GM12878 (cell line): ENCODE results near the gene SCAI. TPM values are rescaled to one million over a fixed set of nuclear protein-coding genes. Genes with fewer than 3 reads are reported as not detected.

Source experiments
- ATAC-seq: fragments of 200-7000 bp; cut with Tn5 transposase; 3 replicates; pipeline ENCODE4 v1.9.1; 2020; ENCODE audit warnings: mild to moderate bottlenecking, moderate library complexity
- BruUV-seq: library from RNA; stranded (reverse); fragments of 400-500 nt; replicated peaks from 2 replicates; lab custom pipeline; 2021; lab: Mats Ljungman, UMichigan
- CTCF ChIA-PET: fragments of 300-600 bp; sonication (Branson Sonifier 250); formaldehyde crosslinking; extraction: SDS; loops from one replicate; lab custom pipeline; 2021; ENCODE audit warnings: inconsistent platforms; lab: Yijun Ruan, JAX
- POLR2A ChIA-PET: fragments of 350-600 bp; formaldehyde crosslinking; extraction: SDS; loops from one replicate; lab custom pipeline; 2021; ENCODE audit warnings: inconsistent platforms; lab: Charles Lee
- RAD21 ChIA-PET: fragments of 300-600 bp; sonication (Branson Sonifier 250); formaldehyde crosslinking; loops from one replicate; lab custom pipeline; 2023; ENCODE audit warnings: antibody characterized with exemption; ENCODE audit not compliant: unreplicated experiment; lab: Charles Lee
- SMC1A ChIA-PET: fragments of 300-600 bp; sonication (Branson Sonifier 250); formaldehyde crosslinking; loops from one replicate; lab custom pipeline; 2023; ENCODE audit not compliant: unreplicated experiment, uncharacterized antibody; lab: Charles Lee
- DNase-seq: peaks from one replicate; pipeline ENCODE4 v3.0.0-alpha.2; 2011; ENCODE audit warnings: low read depth, low spot score
- FAIRE-seq: peaks from 3 replicates; lab custom pipeline; 2011; peaks lifted over from hg19 to GRCh38; lab: Jason Lieb, UNC
- H2AFZ ChIP-seq: 2 replicates; pipeline ENCODE4 v1.6.0; 2011; ENCODE audit warnings: low read depth, low read length, control low read depth; ENCODE audit not compliant: control insufficient read depth
- H3K27ac ChIP-seq: 2 replicates; pipeline ENCODE4 v1.5.1; 2011; ENCODE audit warnings: control low read depth; ENCODE audit not compliant: control insufficient read depth, insufficient read depth
- H3K27me3 ChIP-seq, 2 experiments: replicated peaks in 1 of 2; 2 replicates each; pipeline versions ENCODE4 v1.6.0 to v1.6.1; 2011; ENCODE audit warnings: low read length in 1 of 2; ENCODE audit not compliant: control insufficient read depth in 2 of 2, insufficient read depth in 2 of 2
- H3K36me3 ChIP-seq, 2 experiments: 2 replicates each; pipeline ENCODE4 v1.5.1; 2011; ENCODE audit warnings: low read length in 1 of 2; ENCODE audit not compliant: control insufficient read depth in 2 of 2, insufficient read depth in 2 of 2
- H3K4me1 ChIP-seq: 2 replicates; pipeline ENCODE4 v1.6.1; 2011; ENCODE audit warnings: mild to moderate bottlenecking, low read length, moderate library complexity, mixed read lengths; ENCODE audit not compliant: control insufficient read depth, insufficient read depth
- H3K4me2 ChIP-seq: 2 replicates; pipeline ENCODE4 v1.6.0; 2011; ENCODE audit warnings: control low read depth; ENCODE audit not compliant: control insufficient read depth, insufficient read depth
- H3K4me3 ChIP-seq: fragments of 200-600 bp; sonication (generic); 2 replicates; pipeline ENCODE4 v1.5.1; 2016
- H3K79me2 ChIP-seq: 2 replicates; pipeline ENCODE4 v1.6.0; 2011; ENCODE audit warnings: low read length; ENCODE audit not compliant: control insufficient read depth, insufficient read depth
- H3K9ac ChIP-seq: 2 replicates; pipeline ENCODE4 v1.8.0; 2011; ENCODE audit warnings: low read length, control low read depth, mixed read lengths; ENCODE audit not compliant: control insufficient read depth, insufficient read depth
- H3K9me3 ChIP-seq: replicated peaks from 3 replicates; pipeline ENCODE4 v1.5.1; 2011; ENCODE audit warnings: mild to moderate bottlenecking, low read length; ENCODE audit not compliant: control insufficient read depth, insufficient read depth
- H4K20me1 ChIP-seq: 2 replicates; pipeline ENCODE4 v1.6.0; 2011; ENCODE audit not compliant: control insufficient read depth, insufficient read depth
- CHD2 ChIP-seq: IDR thresholded peaks from 2 replicates; pipeline ENCODE4 v1.6.1; 2011; ENCODE audit warnings: low read depth, low read length, improper control_type of control experiment, borderline replicate concordance
- CREB1 ChIP-seq: IDR thresholded peaks from 2 replicates; pipeline ENCODE4 v1.6.1; 2012; ENCODE audit warnings: low read depth, mild to moderate bottlenecking, inconsistent platforms
- HDAC2 ChIP-seq: fragments of 200-600 bp; sonication (generic); IDR thresholded peaks from 2 replicates; pipeline ENCODE4 v1.6.1; 2017
- KDM1A ChIP-seq: fragments of 200-600 bp; sonication (generic); IDR thresholded peaks from 2 replicates; pipeline ENCODE4 v1.6.1; 2016; ENCODE audit warnings: borderline replicate concordance
- MTA2 ChIP-seq: fragments of 450-650 bp; IDR thresholded peaks from 2 replicates; pipeline ENCODE4 v1.6.1; 2016; ENCODE audit warnings: low read depth, mild to moderate bottlenecking, moderate library complexity
- RUNX3 ChIP-seq: IDR thresholded peaks from 2 replicates; pipeline ENCODE4 v1.6.1; 2012; ENCODE audit warnings: low read length, inconsistent platforms
- SIX5 ChIP-seq: IDR thresholded peaks from 2 replicates; pipeline ENCODE4 v1.6.1; 2011; ENCODE audit warnings: mild to moderate bottlenecking, low read depth, low read length, moderate library complexity; ENCODE audit not compliant: severe bottlenecking
- SMAD5 ChIP-seq: IDR thresholded peaks from 2 replicates; pipeline ENCODE4 v1.6.1; 2016; ENCODE audit warnings: antibody characterized with exemption, low read depth
- STAT1 ChIP-seq: fragments of 450-650 bp; conservative IDR thresholded peaks from 2 replicates; pipeline ENCODE4 v1.6.1; 2014; ENCODE audit warnings: antibody characterized with exemption, mild to moderate bottlenecking
- TARDBP ChIP-seq: IDR thresholded peaks from 2 replicates; pipeline ENCODE4 v1.6.1; 2016; ENCODE audit warnings: borderline replicate concordance
- YBX1 ChIP-seq: fragments of 450-650 bp; IDR thresholded peaks from 2 replicates; pipeline ENCODE4 v1.6.1; 2016; ENCODE audit warnings: antibody characterized with exemption
- YY1 ChIP-seq: IDR thresholded peaks from 2 replicates; pipeline ENCODE4 v1.6.1; 2011; ENCODE audit warnings: low read depth, mild to moderate bottlenecking, low read length
- WGBS: methylation state at CpG from one replicate; pipeline ENCODE4 v1.1.6; 2016; ENCODE audit warnings: low lambda C conversion rate; ENCODE audit not compliant: insufficient replicate concordance, insufficient coverage; ENCODE audit errors: missing lambda C conversion rate; 5-methylcytosine and 5-hydroxymethylcytosine counted together
- in situ Hi-C: fragments of 300-500 bp; cut with MboI; formaldehyde crosslinking; loops from 9 replicates; pipeline ENCODE4 v1.14.3; 2018; ENCODE audit warnings: mixed read lengths
- intact Hi-C: fragments of 100-400 bp; cut with micrococcal nuclease; formaldehyde crosslinking; loops from one replicate; pipeline ENCODE4 v1.14.2; 2022; ENCODE audit not compliant: unreplicated experiment
- polyA plus RNA-seq, 11 experiments: library from polyadenylated mRNA; depleted of rRNA in 4 of 11; unstranded in 6 of 11; stranded (reverse) in 5 of 11; fragments of >200 nt; fragmentation: Nextera tagmentation in 4 of 11; fragmentation: Illumina TruSeq in 1 of 11; extraction: Ambion mirVana in 4 of 11; extraction: Trizol in 1 of 11; gene quantifications; 1 replicate in 1 of 11; 2 replicates in 10 of 11; pipeline versions ENCODE4 v1.2.1 to v1.2.3, GENCODE V29; 2011 to 2016; ENCODE audit warnings: inconsistent platforms in 2 of 11, missing spikeins in 2 of 11, low read depth in 1 of 11
- total RNA-seq, 4 experiments: library from RNA; depleted of rRNA in 3 of 4; stranded (reverse); fragments of >200 nt in 3 of 4; fragmentation: Illumina TruSeq in 1 of 4; extraction: Trizol in 1 of 4; gene quantifications; 2 replicates each; pipeline versions ENCODE4 v1.2.1 to v1.2.3, GENCODE V29; 2013 to 2021
- TF ChIP-seq, protein P1 (sequence below): fragments of 450-650 bp; formaldehyde crosslinking; IDR thresholded peaks from 2 replicates; pipeline ENCODE4 v1.4.0; 2020; ENCODE audit warnings: mild to moderate bottlenecking, moderate library complexity

SCAI gene
- total and polyA plus RNA-seq, 10 of the 15 experiments (the other 5 are each of a cell fraction or from before 2014, with no cell fraction given), result 0.52 to 8.8 (median 5.1) TPM

DNA sequence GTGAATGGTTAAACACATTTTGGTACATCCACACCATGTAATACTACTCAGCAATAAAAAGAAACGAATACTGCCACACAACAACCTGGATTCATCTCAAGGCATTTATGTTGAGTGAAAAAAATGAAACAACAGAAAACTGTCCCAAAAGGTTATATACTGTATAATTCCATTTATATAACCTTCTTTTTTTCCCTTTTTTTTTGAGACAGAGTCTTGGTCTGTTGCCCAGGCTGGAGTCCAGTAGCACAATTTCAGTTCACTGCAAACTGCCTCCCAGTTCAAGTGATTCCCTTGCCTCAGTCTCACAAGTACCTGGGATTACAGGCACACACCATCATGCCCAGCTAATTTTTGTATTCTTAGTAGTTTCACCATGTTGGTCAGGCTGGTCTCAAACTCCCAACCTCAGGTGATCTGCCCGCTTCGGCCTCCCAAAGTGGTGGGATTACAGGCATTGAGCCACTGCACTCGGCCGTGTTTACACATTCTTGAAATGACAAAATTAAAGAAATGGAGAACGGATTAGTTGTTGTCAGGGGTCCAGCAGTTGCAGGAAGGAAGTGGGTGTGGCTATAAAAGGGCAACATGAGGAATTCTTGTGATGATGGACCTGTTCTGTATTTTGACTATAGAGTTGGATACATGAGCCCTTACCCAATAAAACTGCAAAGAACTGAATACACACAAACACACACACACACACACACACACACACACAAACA is 28.9 kb upstream of the SCAI start:
- H2AFZ ChIP-seq, result no peak overlapping the region
- H3K36me3 ChIP-seq, result peaks cover 0 to 3% of the 10 kb centered on the region in 2 experiments; a peak in 1 of 4 replicates
- no peak overlapping the region for H3K27ac ChIP-seq
- CTCF ChIA-PET, result no interaction called here
- no peaks in the 10 kb centered on the region for H3K27me3 ChIP-seq
- ATAC-seq (no peak), FAIRE-seq (no peak), DNase-seq (no peak)
- no peak overlapping the region for H3K9ac ChIP-seq
- POLR2A ChIA-PET, result no interaction called here
- SMC1A ChIA-PET, result no interaction called here
- no TSS peak for BruUV-seq
- intact Hi-C loops (no loop called here), in situ Hi-C loops (no loop called here)
- H4K20me1 ChIP-seq, result no peaks in the 10 kb centered on the region
- no peak overlapping the region for H3K4me2 ChIP-seq
- H3K9me3 ChIP-seq, result no peaks in the 10 kb centered on the region
- WGBS, result 55% methylated on average over 6 of the region's 6 CpGs
- TF ChIP-seq CREB1 (no peak), MTA2 (no peak), STAT1 (no peak), TARDBP (no peak), SMAD5 (no peak), YY1 (no peak), SIX5 (no peak), YBX1 (no peak), CHD2 (no peak), RUNX3 (no peak), HDAC2 (no peak), KDM1A (no peak)
- TF ChIP-seq, protein P1, sequence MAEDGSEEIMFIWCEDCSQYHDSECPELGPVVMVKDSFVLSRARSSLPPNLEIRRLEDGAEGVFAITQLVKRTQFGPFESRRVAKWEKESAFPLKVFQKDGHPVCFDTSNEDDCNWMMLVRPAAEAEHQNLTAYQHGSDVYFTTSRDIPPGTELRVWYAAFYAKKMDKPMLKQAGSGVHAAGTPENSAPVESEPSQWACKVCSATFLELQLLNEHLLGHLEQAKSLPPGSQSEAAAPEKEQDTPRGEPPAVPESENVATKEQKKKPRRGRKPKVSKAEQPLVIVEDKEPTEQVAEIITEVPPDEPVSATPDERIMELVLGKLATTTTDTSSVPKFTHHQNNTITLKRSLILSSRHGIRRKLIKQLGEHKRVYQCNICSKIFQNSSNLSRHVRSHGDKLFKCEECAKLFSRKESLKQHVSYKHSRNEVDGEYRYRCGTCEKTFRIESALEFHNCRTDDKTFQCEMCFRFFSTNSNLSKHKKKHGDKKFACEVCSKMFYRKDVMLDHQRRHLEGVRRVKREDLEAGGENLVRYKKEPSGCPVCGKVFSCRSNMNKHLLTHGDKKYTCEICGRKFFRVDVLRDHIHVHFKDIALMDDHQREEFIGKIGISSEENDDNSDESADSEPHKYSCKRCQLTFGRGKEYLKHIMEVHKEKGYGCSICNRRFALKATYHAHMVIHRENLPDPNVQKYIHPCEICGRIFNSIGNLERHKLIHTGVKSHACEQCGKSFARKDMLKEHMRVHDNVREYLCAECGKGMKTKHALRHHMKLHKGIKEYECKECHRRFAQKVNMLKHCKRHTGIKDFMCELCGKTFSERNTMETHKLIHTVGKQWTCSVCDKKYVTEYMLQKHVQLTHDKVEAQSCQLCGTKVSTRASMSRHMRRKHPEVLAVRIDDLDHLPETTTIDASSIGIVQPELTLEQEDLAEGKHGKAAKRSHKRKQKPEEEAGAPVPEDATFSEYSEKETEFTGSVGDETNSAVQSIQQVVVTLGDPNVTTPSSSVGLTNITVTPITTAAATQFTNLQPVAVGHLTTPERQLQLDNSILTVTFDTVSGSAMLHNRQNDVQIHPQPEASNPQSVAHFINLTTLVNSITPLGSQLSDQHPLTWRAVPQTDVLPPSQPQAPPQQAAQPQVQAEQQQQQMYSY (CRISPR knock-in tag), result no peak
- RAD21 ChIA-PET, result no interaction called here
- peaks cover 5% of the 10 kb centered on the region for H3K79me2 ChIP-seq
- no peak overlapping the region for H3K4me3 ChIP-seq
- H3K4me1 ChIP-seq, result no peaks in the 10 kb centered on the region
